ENCODE results near the gene STX19.

Gene STX19

GRCh38 chr3:93973131-93974126 lies 55.0 kb downstream of the STX19 start, which contains the start of gene PROS1 (continued):
- TF ChIP-seq ZNF707 (tag by site-specific recombination; IDR thresholded peaks at IDR 0.05): no peak
- TF ChIP-seq, protein P1, sequence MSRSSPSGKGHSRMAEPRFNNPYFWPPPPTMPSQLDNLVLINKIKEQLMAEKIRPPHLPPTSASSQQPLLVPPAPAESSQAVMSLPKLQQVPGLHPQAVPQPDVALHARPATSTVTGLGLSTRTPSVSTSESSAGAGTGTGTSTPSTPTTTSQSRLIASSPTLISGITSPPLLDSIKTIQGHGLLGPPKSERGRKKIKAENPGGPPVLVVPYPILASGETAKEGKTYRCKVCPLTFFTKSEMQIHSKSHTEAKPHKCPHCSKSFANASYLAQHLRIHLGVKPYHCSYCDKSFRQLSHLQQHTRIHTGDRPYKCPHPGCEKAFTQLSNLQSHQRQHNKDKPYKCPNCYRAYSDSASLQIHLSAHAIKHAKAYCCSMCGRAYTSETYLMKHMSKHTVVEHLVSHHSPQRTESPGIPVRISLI (tag by site-specific recombination; IDR thresholded peaks at IDR 0.05): no peak
- TF ChIP-seq ZNF10 (tag by site-specific recombination; IDR thresholded peaks at IDR 0.05): 0 out of 2 replicates have a peak, but pooled peaks have one; percentile 30
- no peak for TF ChIP-seq ZSCAN4 (tag by site-specific recombination; IDR thresholded peaks at IDR 0.05)
- no peak for TF ChIP-seq ZNF76 (tag by site-specific recombination; IDR thresholded peaks at IDR 0.05; ENCODE audit: borderline replicate concordance, low read depth)
- peak; percentile 57; the same call in 1 of the 2 replicates for TF ChIP-seq ZNF600 (tag by site-specific recombination; IDR thresholded peaks at IDR 0.05)
- TF ChIP-seq ZNF132 (tag by site-specific recombination; IDR thresholded peaks at IDR 0.05; ENCODE audit: borderline replicate concordance): no peak
- TF ChIP-seq, protein P2, sequence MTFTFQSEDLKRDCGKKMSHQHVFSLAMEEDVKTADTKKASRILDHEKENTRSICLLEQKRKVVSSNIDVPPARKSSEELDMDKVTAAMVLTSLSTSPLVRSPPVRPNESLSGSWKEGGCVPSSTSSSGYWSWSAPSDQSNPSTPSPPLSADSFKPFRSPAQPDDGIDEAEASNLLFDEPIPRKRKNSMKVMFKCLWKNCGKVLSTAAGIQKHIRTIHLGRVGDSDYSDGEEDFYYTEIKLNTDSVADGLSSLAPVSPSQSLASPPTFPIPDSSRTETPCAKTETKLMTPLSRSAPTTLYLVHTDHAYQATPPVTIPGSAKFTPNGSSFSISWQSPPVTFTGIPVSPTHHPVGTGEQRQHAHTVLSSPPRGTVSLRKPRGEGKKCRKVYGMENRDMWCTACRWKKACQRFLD (tag by site-specific recombination; IDR thresholded peaks at IDR 0.05): no peak
- no peak for TF ChIP-seq ZNF654 (tag by site-specific recombination; IDR thresholded peaks at IDR 0.05; ENCODE audit: low read depth)
- TF ChIP-seq, protein P3, sequence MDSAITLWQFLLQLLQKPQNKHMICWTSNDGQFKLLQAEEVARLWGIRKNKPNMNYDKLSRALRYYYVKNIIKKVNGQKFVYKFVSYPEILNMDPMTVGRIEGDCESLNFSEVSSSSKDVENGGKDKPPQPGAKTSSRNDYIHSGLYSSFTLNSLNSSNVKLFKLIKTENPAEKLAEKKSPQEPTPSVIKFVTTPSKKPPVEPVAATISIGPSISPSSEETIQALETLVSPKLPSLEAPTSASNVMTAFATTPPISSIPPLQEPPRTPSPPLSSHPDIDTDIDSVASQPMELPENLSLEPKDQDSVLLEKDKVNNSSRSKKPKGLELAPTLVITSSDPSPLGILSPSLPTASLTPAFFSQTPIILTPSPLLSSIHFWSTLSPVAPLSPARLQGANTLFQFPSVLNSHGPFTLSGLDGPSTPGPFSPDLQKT (IDR thresholded peaks at IDR 0.05; ENCODE audit: borderline replicate concordance, low read depth, low read length): no peak
- no peak for TF ChIP-seq ZNF776 (tag by site-specific recombination; IDR thresholded peaks at IDR 0.05; ENCODE audit: borderline replicate concordance)
- no peak for TF ChIP-seq ZNF24 (tag by site-specific recombination; IDR thresholded peaks at IDR 0.05)
- TF ChIP-seq YY2 (tag by site-specific recombination; IDR thresholded peaks at IDR 0.05): no peak
- no peak for TF ChIP-seq WT1 (tag by site-specific recombination; IDR thresholded peaks at IDR 0.05)
- peak; percentile 48 for TF ChIP-seq ZBTB26 (tag by site-specific recombination; optimal IDR thresholded peaks at IDR 0.05)
- TF ChIP-seq ZNF433 (tag by site-specific recombination; IDR thresholded peaks at IDR 0.05; ENCODE audit: low read depth): no peak
- no peak for TF ChIP-seq ZFP37 (tag by site-specific recombination; IDR thresholded peaks at IDR 0.05)
- TF ChIP-seq ZNF324 (tag by site-specific recombination; IDR thresholded peaks at IDR 0.05): 0 out of 2 replicates have a peak, but pooled peaks have one; percentile 30
- TF ChIP-seq ZNF394 (tag by site-specific recombination; IDR thresholded peaks at IDR 0.05; ENCODE audit: borderline replicate concordance): no peak; the same call in 1 of the 2 replicates
- 0 out of 2 replicates have a peak, but pooled peaks have one; percentile 14 for TF ChIP-seq ZBTB8A (tag by site-specific recombination; IDR thresholded peaks at IDR 0.05)
- TF ChIP-seq, protein P4, sequence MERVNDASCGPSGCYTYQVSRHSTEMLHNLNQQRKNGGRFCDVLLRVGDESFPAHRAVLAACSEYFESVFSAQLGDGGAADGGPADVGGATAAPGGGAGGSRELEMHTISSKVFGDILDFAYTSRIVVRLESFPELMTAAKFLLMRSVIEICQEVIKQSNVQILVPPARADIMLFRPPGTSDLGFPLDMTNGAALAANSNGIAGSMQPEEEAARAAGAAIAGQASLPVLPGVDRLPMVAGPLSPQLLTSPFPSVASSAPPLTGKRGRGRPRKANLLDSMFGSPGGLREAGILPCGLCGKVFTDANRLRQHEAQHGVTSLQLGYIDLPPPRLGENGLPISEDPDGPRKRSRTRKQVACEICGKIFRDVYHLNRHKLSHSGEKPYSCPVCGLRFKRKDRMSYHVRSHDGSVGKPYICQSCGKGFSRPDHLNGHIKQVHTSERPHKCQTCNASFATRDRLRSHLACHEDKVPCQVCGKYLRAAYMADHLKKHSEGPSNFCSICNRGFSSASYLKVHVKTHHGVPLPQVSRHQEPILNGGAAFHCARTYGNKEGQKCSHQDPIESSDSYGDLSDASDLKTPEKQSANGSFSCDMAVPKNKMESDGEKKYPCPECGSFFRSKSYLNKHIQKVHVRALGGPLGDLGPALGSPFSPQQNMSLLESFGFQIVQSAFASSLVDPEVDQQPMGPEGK (tag by site-specific recombination; IDR thresholded peaks at IDR 0.05): 0 out of 2 replicates have a peak, but pooled peaks have one; percentile 23
- TF ChIP-seq ZNF701 (tag by site-specific recombination; IDR thresholded peaks at IDR 0.05): no peak
- TF ChIP-seq ZNF544 (tag by site-specific recombination; IDR thresholded peaks at IDR 0.05): no peak
- TF ChIP-seq BCL11B (tag by site-specific recombination; IDR thresholded peaks at IDR 0.05; ENCODE audit: low read depth): no peak
- TF ChIP-seq GLI4 (tag by site-specific recombination; IDR thresholded peaks at IDR 0.05): no peak
- no peak for TF ChIP-seq ZBTB10 (tag by site-specific recombination; IDR thresholded peaks at IDR 0.05)
- no peak for TF ChIP-seq ZNF501 (tag by site-specific recombination; IDR thresholded peaks at IDR 0.05)
- no peak for TF ChIP-seq ZNF391 (tag by site-specific recombination; IDR thresholded peaks at IDR 0.05; ENCODE audit: borderline replicate concordance, low read depth)
